H9 (cell line): ENCODE data around the gene TDRD9. TPM values are rescaled to one million over a fixed set of nuclear protein-coding genes. Genes with fewer than 3 reads are reported as not detected.

ENCODE experiments used
- DNase-seq: peaks from one replicate; pipeline ENCODE4 v3.0.0-alpha.2; 2017
- H2AFZ ChIP-seq: one replicate; pipeline ENCODE4 v1.6.1; 2013; ENCODE audit warnings: mild to moderate bottlenecking, low read length, control low read depth, moderate library complexity
- H2AK5ac ChIP-seq: 2 replicates; pipeline ENCODE4 v1.6.1; 2013; ENCODE audit warnings: low read length, control low read depth, mixed read lengths; ENCODE audit not compliant: insufficient read length
- H2BK120ac ChIP-seq: one replicate; pipeline ENCODE4 v1.6.1; 2013; ENCODE audit warnings: low read depth, mild to moderate bottlenecking, low read length, control low read depth, inconsistent platforms; ENCODE audit not compliant: poor library complexity, severe bottlenecking
- H2BK12ac ChIP-seq: 2 replicates; pipeline ENCODE4 v1.6.1; 2013; ENCODE audit warnings: low read length, control low read depth, mixed read lengths, low read depth; ENCODE audit not compliant: insufficient read length
- H2BK15ac ChIP-seq: 2 replicates; pipeline ENCODE4 v1.6.1; 2013; ENCODE audit warnings: low read depth, low read length, control low read depth
- H2BK20ac ChIP-seq: one replicate; pipeline ENCODE4 v1.6.1; 2013; ENCODE audit warnings: low read depth, mild to moderate bottlenecking, low read length, control low read depth, inconsistent platforms; ENCODE audit not compliant: poor library complexity, severe bottlenecking
- H2BK5ac ChIP-seq: 2 replicates; pipeline ENCODE4 v1.6.1; 2013; ENCODE audit warnings: low read length, control low read depth, mixed read lengths; ENCODE audit not compliant: insufficient read length
- H3K14ac ChIP-seq: 2 replicates; pipeline ENCODE4 v1.6.1; 2013; ENCODE audit warnings: low read length, control low read depth; ENCODE audit not compliant: insufficient read depth
- H3K18ac ChIP-seq: 2 replicates; pipeline ENCODE4 v1.6.1; 2013; ENCODE audit warnings: low read depth, mild to moderate bottlenecking, mixed read lengths, low read length, control low read depth; ENCODE audit not compliant: insufficient read length
- H3K23ac ChIP-seq: 2 replicates; pipeline ENCODE4 v1.6.1; 2013; ENCODE audit warnings: low read length, control low read depth, mixed read lengths, low read depth; ENCODE audit not compliant: insufficient read length
- H3K23me2 ChIP-seq: 2 replicates; pipeline ENCODE4 v1.6.1; 2013; ENCODE audit warnings: low read depth, mild to moderate bottlenecking, mixed read lengths, low read length, control low read depth; ENCODE audit not compliant: insufficient read length, poor library complexity, severe bottlenecking
- H3K27ac ChIP-seq: 2 replicates; pipeline ENCODE4 v1.5.1; 2013; ENCODE audit warnings: low read length, control low read depth, mixed read lengths, low read depth; ENCODE audit not compliant: insufficient read length
- H3K27me3 ChIP-seq: 2 replicates; pipeline ENCODE4 v1.6.1; 2013; ENCODE audit warnings: low read length, control low read depth, inconsistent platforms; ENCODE audit not compliant: insufficient read depth
- H3K4ac ChIP-seq: 2 replicates; pipeline ENCODE4 v1.6.1; 2013; ENCODE audit warnings: low read depth, mild to moderate bottlenecking, control low read depth, inconsistent platforms, low read length, moderate library complexity
- H3K4me1 ChIP-seq: 2 replicates; pipeline ENCODE4 v1.6.1; 2013; ENCODE audit warnings: low read length, control low read depth, inconsistent platforms; ENCODE audit not compliant: insufficient read depth
- H3K4me2 ChIP-seq: 2 replicates; pipeline ENCODE4 v1.6.1; 2013; ENCODE audit warnings: low read length, control low read depth, mixed read lengths; ENCODE audit not compliant: insufficient read length, insufficient read depth
- H3K56ac ChIP-seq: 2 replicates; pipeline ENCODE4 v1.6.1; 2013; ENCODE audit warnings: low read depth, mild to moderate bottlenecking, mixed read lengths, low read length, control low read depth; ENCODE audit not compliant: insufficient read length
- H3K79me1 ChIP-seq: 2 replicates; pipeline ENCODE4 v1.6.1; 2013; ENCODE audit warnings: low read depth, mild to moderate bottlenecking, moderate library complexity, low read length, control low read depth, inconsistent platforms; ENCODE audit not compliant: insufficient read depth, poor library complexity, severe bottlenecking
- H3K79me2 ChIP-seq: 2 replicates; pipeline ENCODE4 v1.6.1; 2013; ENCODE audit warnings: low read length, control low read depth, inconsistent platforms; ENCODE audit not compliant: insufficient read depth
- H3K9ac ChIP-seq: 2 replicates; pipeline ENCODE4 v1.6.1; 2013; ENCODE audit warnings: low read length, control low read depth, mixed read lengths; ENCODE audit not compliant: insufficient read length; ENCODE audit errors: extremely low read depth
- H3K9me3 ChIP-seq: one replicate; pipeline ENCODE4 v1.6.1; 2013; ENCODE audit warnings: low read depth, low read length, inconsistent platforms; ENCODE audit not compliant: control insufficient read depth
- H3T11ph ChIP-seq: one replicate; pipeline ENCODE4 v1.6.1; 2013; ENCODE audit warnings: mild to moderate bottlenecking, low read length, control low read depth, inconsistent platforms
- H4K20me1 ChIP-seq: one replicate; pipeline ENCODE4 v1.6.1; 2013; ENCODE audit not compliant: control insufficient read depth, insufficient read length, insufficient read depth
- H4K5ac ChIP-seq: 2 replicates; pipeline ENCODE4 v1.6.1; 2013; ENCODE audit warnings: low read depth, mild to moderate bottlenecking, mixed read lengths, low read length, control low read depth; ENCODE audit not compliant: insufficient read length
- H4K8ac ChIP-seq: replicated peaks from 2 replicates; pipeline ENCODE4 v1.6.1; 2013; ENCODE audit warnings: low read length, control low read depth, mixed read lengths, low read depth; ENCODE audit not compliant: insufficient read length
- H4K91ac ChIP-seq: 2 replicates; pipeline ENCODE4 v1.6.1; 2013; ENCODE audit warnings: low read depth, mild to moderate bottlenecking, moderate library complexity, mixed read lengths, low read length, control low read depth; ENCODE audit not compliant: insufficient read length
- H3K27ac Mint-ChIP-seq, 3 experiments: 2 replicates in 2 of 3; 3 replicates in 1 of 3; pipeline ENCODE4 v1.8.0; 2020 to 2021; ENCODE audit warnings: mixed read lengths in 3 of 3, mild to moderate bottlenecking in 1 of 3, moderate library complexity in 1 of 3
- H3K27me3 Mint-ChIP-seq: 2 replicates; pipeline ENCODE4 v1.8.0; 2021; ENCODE audit warnings: low read depth, mild to moderate bottlenecking, moderate library complexity, mixed read lengths
- H3K36me3 Mint-ChIP-seq, 3 experiments: 2 replicates in 2 of 3; 3 replicates in 1 of 3; pipeline ENCODE4 v1.8.0; 2020 to 2021; ENCODE audit warnings: low read depth in 3 of 3, mixed read lengths in 3 of 3; ENCODE audit not compliant: insufficient read depth in 1 of 3
- H3K4me1 Mint-ChIP-seq, 2 experiments: 2 replicates each; pipeline ENCODE4 v1.8.0; 2020; ENCODE audit warnings: mixed read lengths in 2 of 2
- H3K4me3 Mint-ChIP-seq, 2 experiments: 2 replicates in 1 of 2; 3 replicates in 1 of 2; pipeline ENCODE4 v1.8.0; 2020 to 2021; ENCODE audit warnings: mild to moderate bottlenecking in 2 of 2, mixed read lengths in 2 of 2, moderate library complexity in 1 of 2
- H3K9me3 Mint-ChIP-seq, 2 experiments: 2 replicates in 1 of 2; 3 replicates in 1 of 2; pipeline ENCODE4 v1.8.0; 2020; ENCODE audit warnings: mild to moderate bottlenecking in 2 of 2, mixed read lengths in 2 of 2, moderate library complexity in 1 of 2
- CTCF ChIP-seq: fragments of 200-600 bp; sonication (generic); conservative IDR thresholded peaks from 3 replicates; pipeline ENCODE4 v1.8.0; 2021; ENCODE audit warnings: antibody characterized with exemption, mild to moderate bottlenecking
- WGBS: extraction: QIAGEN DNeasy Blood & Tissue Kit; methylation state at CpG from one replicate; pipeline ENCODE4 v1.1.7; 2013; ENCODE audit warnings: missing lambda C conversion rate, low lambda C conversion rate, mixed read lengths; ENCODE audit not compliant: insufficient read length; ENCODE audit errors: extremely low coverage; 5-methylcytosine and 5-hydroxymethylcytosine counted together
- total RNA-seq: library from RNA; stranded (reverse); gene quantifications from 2 replicates; pipeline ENCODE4 v1.2.1, GENCODE V29; 2021

TDRD9 gene
- total RNA-seq, 1 experiment from 2014 or later: not detected

- peaks cover 2% of the 10 kb centered on the region for H3K27me3 Mint-ChIP-seq
- H3K79me1 ChIP-seq: no peaks in the 10 kb centered on the region
- no peak overlapping the region for H4K8ac ChIP-seq
- H4K5ac ChIP-seq: no peak overlapping the region
- H3K23me2 ChIP-seq: no peaks in the 10 kb centered on the region
- no peak overlapping the region for H2AFZ ChIP-seq
- H3K27ac ChIP-seq: no peak overlapping the region
- H3K23ac ChIP-seq: no peak overlapping the region
- H3K36me3 Mint-ChIP-seq: no peaks in the 10 kb centered on the region; a peak in 1 of 7 replicates
- H3K79me2 ChIP-seq: no peaks in the 10 kb centered on the region
- WGBS: no CpG with 5 or more reads among the region's 9 CpGs
- H2BK120ac ChIP-seq: no peak overlapping the region
- TF ChIP-seq CTCF: no peak
- no peak overlapping the region; a peak in 1 of 7 replicates for H3K27ac Mint-ChIP-seq
- no peak overlapping the region for H2BK15ac ChIP-seq
- H3K9ac ChIP-seq: no peak overlapping the region
- no peak overlapping the region for H3K4ac ChIP-seq
- no peak overlapping the region for H2BK5ac ChIP-seq
- H3K9me3 Mint-ChIP-seq: no peaks in the 10 kb centered on the region; a peak in 1 of 5 replicates
- no peaks in the 10 kb centered on the region for H3K9me3 ChIP-seq
- no peak overlapping the region; the same call in 1 of the 2 replicates for H3K14ac ChIP-seq
- H4K91ac ChIP-seq: no peak overlapping the region
- H3K27me3 ChIP-seq: peaks cover 3% of the 10 kb centered on the region; the same call in 1 of the 2 replicates
- no peak overlapping the region for H3K4me3 Mint-ChIP-seq
- H3K4me2 ChIP-seq: no peak overlapping the region
- no peak overlapping the region for H2BK20ac ChIP-seq
- no peaks in the 10 kb centered on the region for H3K4me1 ChIP-seq
- H3K4me1 Mint-ChIP-seq: no peaks in the 10 kb centered on the region
- no peak overlapping the region for H3K18ac ChIP-seq
- H3T11ph ChIP-seq: no peak overlapping the region
- no peak overlapping the region for H2BK12ac ChIP-seq
- no peak overlapping the region for H2AK5ac ChIP-seq
- DNase-seq: no peak
- H4K20me1 ChIP-seq: no peaks in the 10 kb centered on the region
- no peak overlapping the region for H3K56ac ChIP-seq
Measured at GRCh38 chr14:104049576-104050240, 121.5 kb downstream of the TDRD9 start.
